HepG2 (cell line): ENCODE data around the gene PCYOX1L. TPM values are rescaled to one million over a fixed set of nuclear protein-coding genes. Genes with fewer than 3 reads are reported as not detected.

Experiments
- CREB1 ChIP-seq, 2 experiments: fragments of 450-650 bp in 1 of 2; IDR thresholded peaks; 2 replicates each; pipeline ENCODE4 v1.6.1; 2016 to 2017; ENCODE audit warnings: control low read depth in 1 of 2, mild to moderate bottlenecking in 1 of 2, missing compliant biosample characterization in 1 of 2, missing genetic modification characterization in 1 of 2
- GLMP ChIP-seq: sonication (generic); formaldehyde crosslinking; IDR thresholded peaks from 2 replicates; pipeline ENCODE4 v1.9.0; 2021; ENCODE audit warnings: missing genetic modification reagents, mild to moderate bottlenecking, borderline replicate concordance
- HIVEP1 ChIP-seq: sonication (generic); formaldehyde crosslinking; IDR thresholded peaks from 2 replicates; pipeline ENCODE4 v1.4.0; 2020; ENCODE audit warnings: mild to moderate bottlenecking, missing genetic modification reagents
- HNRNPL ChIP-seq: fragments of 200-400 bp; formaldehyde crosslinking; IDR thresholded peaks from 2 replicates; pipeline ENCODE4 v1.6.1; 2017; ENCODE audit warnings: mild to moderate bottlenecking, low read depth, low read length
- IRF2 ChIP-seq: IDR thresholded peaks from 2 replicates; pipeline ENCODE4 v1.6.1; 2018; ENCODE audit warnings: missing genetic modification reagents, missing compliant biosample characterization
- KDM1A ChIP-seq: IDR thresholded peaks from 2 replicates; pipeline ENCODE4 v1.6.1; 2016; ENCODE audit warnings: missing compliant biosample characterization
- KLF12 ChIP-seq: sonication (generic); formaldehyde crosslinking; IDR thresholded peaks from 2 replicates; pipeline ENCODE4 v1.4.0; 2020; ENCODE audit warnings: missing genetic modification reagents, borderline replicate concordance
- MIXL1 ChIP-seq: IDR thresholded peaks from 2 replicates; pipeline ENCODE4 v1.6.1; 2016
- MZF1 ChIP-seq: sonication (generic); formaldehyde crosslinking; IDR thresholded peaks from 2 replicates; pipeline ENCODE4 v1.8.1; 2023; ENCODE audit warnings: mild to moderate bottlenecking, missing genetic modification reagents, borderline replicate concordance
- PAWR ChIP-seq: sonication (generic); formaldehyde crosslinking; IDR thresholded peaks from 2 replicates; pipeline ENCODE4 v1.4.0; 2020; ENCODE audit warnings: missing genetic modification reagents, mild to moderate bottlenecking, borderline replicate concordance
- PHF20 ChIP-seq: sonication (generic); formaldehyde crosslinking; IDR thresholded peaks from 2 replicates; pipeline ENCODE4 v1.5.0; 2020; ENCODE audit warnings: mild to moderate bottlenecking, missing genetic modification reagents
- SUZ12 ChIP-seq: fragments of 150-350 bp; IDR thresholded peaks from 2 replicates; pipeline ENCODE4 v1.6.1; 2014; ENCODE audit warnings: low read depth, low read length
- TAF15 ChIP-seq: fragments of 200-400 bp; formaldehyde crosslinking; IDR thresholded peaks from one replicate; pipeline ENCODE4 v1.6.1; 2018; ENCODE audit warnings: mild to moderate bottlenecking, low read depth, low read length; ENCODE audit not compliant: poor library complexity, severe bottlenecking
- TEAD3 ChIP-seq: optimal IDR thresholded peaks from 2 replicates; pipeline ENCODE3; 2016; ENCODE audit warnings: borderline replicate concordance
- TGIF2 ChIP-seq: IDR thresholded peaks from 2 replicates; pipeline ENCODE4 v1.6.1; 2016; ENCODE audit warnings: control low read depth, missing compliant biosample characterization
- TOE1 ChIP-seq: sonication (generic); formaldehyde crosslinking; IDR thresholded peaks from 2 replicates; pipeline ENCODE4 v1.4.0; 2020; ENCODE audit warnings: mild to moderate bottlenecking, missing genetic modification reagents
- TP53 ChIP-seq: sonication (generic); formaldehyde crosslinking; conservative IDR thresholded peaks from 2 replicates; pipeline ENCODE4 v1.4.0; 2020; ENCODE audit warnings: missing genetic modification reagents
- TRIM22 ChIP-seq: fragments of 450-650 bp; IDR thresholded peaks from 2 replicates; pipeline ENCODE4 v1.6.1; 2017
- UBTF ChIP-seq: sonication (generic); formaldehyde crosslinking; IDR thresholded peaks from 2 replicates; pipeline ENCODE4 v1.4.0; 2020; ENCODE audit warnings: mild to moderate bottlenecking, missing genetic modification reagents
- ZFY ChIP-seq: sonication (generic); formaldehyde crosslinking; IDR thresholded peaks from 2 replicates; pipeline ENCODE4 v1.4.0; 2020; ENCODE audit warnings: missing genetic modification reagents
- ZNF224 ChIP-seq: sonication (generic); formaldehyde crosslinking; IDR thresholded peaks from 2 replicates; pipeline ENCODE4 v1.5.0; 2020; ENCODE audit warnings: mild to moderate bottlenecking, missing genetic modification reagents
- ZNF569 ChIP-seq: sonication (generic); formaldehyde crosslinking; IDR thresholded peaks from 2 replicates; pipeline ENCODE4 v1.5.0; 2020; ENCODE audit warnings: mild to moderate bottlenecking, missing genetic modification reagents, moderate library complexity, borderline replicate concordance
- ZNF7 ChIP-seq: IDR thresholded peaks from 2 replicates; pipeline ENCODE4 v1.6.1; 2016; ENCODE audit warnings: missing biosample characterization, missing genetic modification reagents
- ZSCAN12 ChIP-seq: sonication (generic); formaldehyde crosslinking; IDR thresholded peaks from 2 replicates; pipeline ENCODE4 v1.9.0; 2021; ENCODE audit warnings: mild to moderate bottlenecking, missing genetic modification reagents
- polyA plus RNA-seq, 8 experiments: library from polyadenylated mRNA; depleted of rRNA in 3 of 8; stranded (reverse) in 7 of 8; unstranded in 1 of 8; fragments of >200 nt; fragmentation: Illumina TruSeq in 4 of 8; extraction: Trizol in 4 of 8; gene quantifications; 2 replicates each; pipeline versions ENCODE4 v1.2.1 to v1.2.3, GENCODE V29; 2011 to 2016; ENCODE audit warnings: low read depth in 4 of 8, missing spikeins in 1 of 8, mixed read lengths in 1 of 8; ENCODE audit not compliant: insufficient read depth in 1 of 8
- total RNA-seq, 5 experiments: library from RNA; depleted of rRNA; stranded (reverse); fragments of >200 nt; fragmentation: Illumina TruSeq; extraction: Trizol; gene quantifications; 2 replicates each; pipeline ENCODE4 v1.2.3, GENCODE V29; 2016; ENCODE audit warnings: low read depth in 1 of 5
- TF ChIP-seq, protein P1 (sequence below): sonication (generic); formaldehyde crosslinking; IDR thresholded peaks from 2 replicates; pipeline ENCODE4 v1.8.0; 2022; ENCODE audit warnings: mild to moderate bottlenecking, missing genetic modification reagents; ENCODE audit not compliant: insufficient replicate concordance

The PCYOX1L gene
- total and polyA plus RNA-seq, 2 of the 13 experiments (the other 11 are each of a cell fraction or from before 2014, with no cell fraction given): 1.00 to 3.7 TPM

DNA sequence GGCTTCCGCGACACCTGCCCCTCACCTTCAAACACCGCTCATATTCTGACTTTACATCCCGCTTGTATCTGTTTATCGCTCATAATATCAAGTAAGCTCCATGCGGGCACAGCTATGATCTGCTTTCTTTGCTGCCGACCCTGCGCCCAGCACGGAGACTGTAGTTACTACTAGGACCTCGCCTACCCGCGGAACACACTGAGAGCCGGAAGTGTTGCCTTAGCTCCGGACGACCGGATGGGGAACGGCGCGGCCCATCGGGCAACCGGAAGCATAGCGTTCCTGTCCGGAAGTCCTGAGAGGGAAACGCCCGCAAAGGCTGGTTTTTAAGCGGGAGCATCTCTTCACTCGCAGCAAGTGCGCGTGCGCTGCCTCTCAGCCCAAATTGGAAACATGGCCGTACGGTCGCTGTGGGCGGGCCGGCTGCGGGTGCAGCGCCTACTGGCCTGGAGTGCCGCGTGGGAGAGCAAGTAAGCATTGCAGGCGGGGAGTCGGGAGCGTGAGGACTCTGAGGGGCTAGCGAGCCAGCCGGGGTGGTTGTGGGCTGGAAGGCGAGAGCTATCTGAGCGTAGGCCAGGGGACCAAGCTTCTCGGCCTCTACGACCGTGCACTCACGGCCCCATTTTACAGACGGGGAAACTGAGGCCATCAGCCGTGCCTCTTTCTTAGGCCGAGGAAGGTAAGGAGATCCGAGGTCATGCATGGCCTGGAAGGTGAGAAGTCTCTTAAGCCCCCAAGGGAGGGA lies 12.5 kb upstream of the PCYOX1L start, which contains the start of gene GRPEL2 (continued):
- TF ChIP-seq GLMP (CRISPR knock-in tag) (no peak), ZNF224 (CRISPR knock-in tag) (peak; percentile 83; the same call in 1 of the 2 replicates), HIVEP1 (0 out of 2 replicates have a peak, but pooled peaks have one; percentile 14), TP53 (CRISPR knock-in tag) (peak; percentile 33; the same call in 1 of the 2 replicates), MIXL1 (CRISPR knock-in tag) (peak; percentile 45; the same call in 1 of the 2 replicates), UBTF (CRISPR knock-in tag) (peak; percentile 94), IRF2 (CRISPR knock-in tag) (peak; percentile 76), TOE1 (CRISPR knock-in tag) (no peak), PHF20 (CRISPR knock-in tag) (peak; percentile 97), TRIM22 (no peak), TEAD3 (CRISPR knock-in tag) (no peak), CREB1 (IDR thresholded peaks at IDR 0.05) (no peak), CREB1 (CRISPR knock-in tag; IDR thresholded peaks at IDR 0.05) (peak; percentile 74), TAF15 (no peak), HNRNPL (peak; percentile 44; the same call in 1 of the 2 replicates), KLF12 (CRISPR knock-in tag) (peak; percentile 93; the same call in 1 of the 2 replicates), ZNF569 (0 out of 2 replicates have a peak, but pooled peaks have one; percentile 78), KDM1A (CRISPR knock-in tag) (peak; percentile 93), ZNF7 (CRISPR knock-in tag) (no peak), ZSCAN12 (0 out of 2 replicates have a peak, but pooled peaks have one; percentile 21), MZF1 (CRISPR knock-in tag) (peak; percentile 69; the same call in 1 of the 2 replicates), ZFY (CRISPR knock-in tag) (peak; percentile 97), TGIF2 (CRISPR knock-in tag) (no peak), SUZ12 (no peak), PAWR (CRISPR knock-in tag) (no peak)
- TF ChIP-seq, protein P1, sequence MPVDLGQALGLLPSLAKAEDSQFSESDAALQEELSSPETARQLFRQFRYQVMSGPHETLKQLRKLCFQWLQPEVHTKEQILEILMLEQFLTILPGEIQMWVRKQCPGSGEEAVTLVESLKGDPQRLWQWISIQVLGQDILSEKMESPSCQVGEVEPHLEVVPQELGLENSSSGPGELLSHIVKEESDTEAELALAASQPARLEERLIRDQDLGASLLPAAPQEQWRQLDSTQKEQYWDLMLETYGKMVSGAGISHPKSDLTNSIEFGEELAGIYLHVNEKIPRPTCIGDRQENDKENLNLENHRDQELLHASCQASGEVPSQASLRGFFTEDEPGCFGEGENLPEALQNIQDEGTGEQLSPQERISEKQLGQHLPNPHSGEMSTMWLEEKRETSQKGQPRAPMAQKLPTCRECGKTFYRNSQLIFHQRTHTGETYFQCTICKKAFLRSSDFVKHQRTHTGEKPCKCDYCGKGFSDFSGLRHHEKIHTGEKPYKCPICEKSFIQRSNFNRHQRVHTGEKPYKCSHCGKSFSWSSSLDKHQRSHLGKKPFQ (CRISPR knock-in tag): peak; percentile 76
